SU-DHL-6 (cell line): Measurements from ENCODE around the gene VWF.
A peak's percentile ranks its signal among the peaks of the same experiment; 100 is the strongest.

ENCODE experiments used
- EZH2phosphoT487 ChIP-seq: fragments of 200-600 bp; sonication (generic), shearing (Covaris generic); conservative IDR thresholded peaks from 2 replicates; pipeline ENCODE4 v1.6.1; 2018; ENCODE audit warnings: mild to moderate bottlenecking, antibody characterized with exemption, low read length, moderate library complexity, mixed read lengths
- TF ChIP-seq, protein P1 (sequence below): fragments of 200-600 bp; sonication (generic); IDR thresholded peaks from one replicate; pipeline ENCODE4 v1.5.1; 2017; ENCODE audit warnings: antibody characterized with exemption, mild to moderate bottlenecking, low read length, moderate library complexity; ENCODE audit not compliant: insufficient read depth, poor library complexity, severe bottlenecking

DNA sequence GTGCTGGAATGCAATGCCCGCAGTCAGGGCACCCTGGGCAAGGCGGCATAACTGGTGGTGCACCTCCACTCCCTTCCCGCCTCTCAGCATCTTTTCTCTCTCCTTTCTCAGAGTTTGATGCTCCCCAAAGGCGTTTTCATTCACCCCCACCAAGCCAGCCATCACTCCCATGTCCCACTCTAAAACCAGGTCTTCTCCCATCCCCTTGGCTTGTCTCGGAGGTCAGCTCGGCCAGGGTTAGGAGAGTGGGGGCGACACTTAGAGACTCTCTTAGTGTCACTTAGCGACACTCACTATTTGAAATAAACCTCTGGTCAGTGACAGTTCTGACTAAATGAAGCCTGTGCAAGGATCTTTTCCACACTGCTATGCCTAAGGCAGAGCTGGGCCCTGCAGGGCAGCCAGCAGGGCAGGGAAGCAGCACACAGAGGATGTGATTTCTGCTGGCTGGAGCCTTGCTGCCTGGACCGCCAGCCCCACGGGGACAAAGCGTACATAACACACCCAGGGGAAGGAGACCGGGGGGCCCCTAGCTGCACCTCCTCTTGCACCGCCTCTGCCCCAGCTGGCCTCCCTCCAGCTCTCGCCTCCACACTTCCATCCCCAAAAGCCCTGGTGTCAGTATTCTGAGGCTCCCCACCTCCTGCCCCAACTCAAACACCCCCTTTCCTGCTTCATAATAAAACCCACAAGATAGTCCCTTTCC lies 64.5 kb downstream of the VWF start:
- TF ChIP-seq, protein P1, sequence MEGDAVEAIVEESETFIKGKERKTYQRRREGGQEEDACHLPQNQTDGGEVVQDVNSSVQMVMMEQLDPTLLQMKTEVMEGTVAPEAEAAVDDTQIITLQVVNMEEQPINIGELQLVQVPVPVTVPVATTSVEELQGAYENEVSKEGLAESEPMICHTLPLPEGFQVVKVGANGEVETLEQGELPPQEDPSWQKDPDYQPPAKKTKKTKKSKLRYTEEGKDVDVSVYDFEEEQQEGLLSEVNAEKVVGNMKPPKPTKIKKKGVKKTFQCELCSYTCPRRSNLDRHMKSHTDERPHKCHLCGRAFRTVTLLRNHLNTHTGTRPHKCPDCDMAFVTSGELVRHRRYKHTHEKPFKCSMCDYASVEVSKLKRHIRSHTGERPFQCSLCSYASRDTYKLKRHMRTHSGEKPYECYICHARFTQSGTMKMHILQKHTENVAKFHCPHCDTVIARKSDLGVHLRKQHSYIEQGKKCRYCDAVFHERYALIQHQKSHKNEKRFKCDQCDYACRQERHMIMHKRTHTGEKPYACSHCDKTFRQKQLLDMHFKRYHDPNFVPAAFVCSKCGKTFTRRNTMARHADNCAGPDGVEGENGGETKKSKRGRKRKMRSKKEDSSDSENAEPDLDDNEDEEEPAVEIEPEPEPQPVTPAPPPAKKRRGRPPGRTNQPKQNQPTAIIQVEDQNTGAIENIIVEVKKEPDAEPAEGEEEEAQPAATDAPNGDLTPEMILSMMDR: no peak
- TF ChIP-seq EZH2phosphoT487: 0 out of 2 replicates have a peak, but pooled peaks have one; percentile 71
